Measurements from ENCODE around the gene FN1. TPM values are rescaled to one million over a fixed set of nuclear protein-coding genes. Genes with fewer than 3 reads are reported as not detected.

Gene FN1
- total RNA-seq, 1 experiment from 2014 or later, result 102 TPM

- TF ChIP-seq CREM (CRISPR knock-in tag; IDR thresholded peaks at IDR 0.05) (no peak), ZNF281 (CRISPR knock-in tag; IDR thresholded peaks at IDR 0.05) (no peak)
Measured at GRCh38 chr2:215384710-215385109, 51.2 kb downstream of the FN1 start (continued).

- Mint-ChIP-seq H3K27ac (no peak overlapping the region), H3K4me1 (peaks cover 17% of the 10 kb centered on the region), H3K9me3 (no peaks in the 10 kb centered on the region; the same call in 1 of the 2 replicates), H3K27me3 (ENCODE audit: low read depth) (no peaks in the 10 kb centered on the region), H3K36me3 (peaks cover 57% of the 10 kb centered on the region), H3K4me3 (no peak overlapping the region)
- no peak for DNase-seq (ENCODE audit: low spot score)
- POLR2A ChIA-PET, result interaction anchor here (1.0 kb wide), 1 partner anchor 445 kb away, joined by 3 read pairs; no protein-coding TSS in a partner anchor
- no peak for ATAC-seq
- no peak for TF ChIP-seq TEAD4 (CRISPR knock-in tag; IDR thresholded peaks at IDR 0.05)
- TF ChIP-seq ETV6 (CRISPR knock-in tag; IDR thresholded peaks at IDR 0.05), result no peak
- TF ChIP-seq ZNF317 (CRISPR knock-in tag; IDR thresholded peaks at IDR 0.05; ENCODE audit: borderline replicate concordance, low read depth), result no peak
- TF ChIP-seq CBFB (CRISPR knock-in tag; IDR thresholded peaks at IDR 0.05; ENCODE audit: low read depth), result no peak
- no peak for TF ChIP-seq FOXJ3 (CRISPR knock-in tag; IDR thresholded peaks at IDR 0.05; ENCODE audit: borderline replicate concordance)
- no peak for TF ChIP-seq FOXK1 (CRISPR knock-in tag; IDR thresholded peaks at IDR 0.05)
- TF ChIP-seq ZNF219 (CRISPR knock-in tag; IDR thresholded peaks at IDR 0.05; ENCODE audit: borderline replicate concordance), result no peak
- TF ChIP-seq TEAD1 (CRISPR knock-in tag; IDR thresholded peaks at IDR 0.05), result no peak
- no peak for TF ChIP-seq CREM (CRISPR knock-in tag; IDR thresholded peaks at IDR 0.05)
- TF ChIP-seq ZSCAN18 (CRISPR knock-in tag; IDR thresholded peaks at IDR 0.05), result no peak
- no peak for TF ChIP-seq IRF1 (CRISPR knock-in tag; IDR thresholded peaks at IDR 0.05)
- CTCF ChIA-PET, result no interaction called here
Measured at GRCh38 chr2:215383652-215384279, 52.1 kb downstream of the FN1 start.

- ChIA-PET POLR2A (no interaction called here), CTCF (no interaction called here)
- Mint-ChIP-seq H3K27me3 (ENCODE audit: low read depth) (no peaks in the 10 kb centered on the region), H3K9me3 (no peaks in the 10 kb centered on the region; the same call in 1 of the 2 replicates), H3K27ac (no peak overlapping the region), H3K36me3 (peaks cover 59% of the 10 kb centered on the region), H3K4me3 (no peak overlapping the region), H3K4me1 (peaks cover 6% of the 10 kb centered on the region; the same call in 1 of the 2 replicates)
- ATAC-seq (no peak), DNase-seq (ENCODE audit: low spot score) (no peak)
- TF ChIP-seq JAZF1 (CRISPR knock-in tag; IDR thresholded peaks at IDR 0.05), result no peak
- no peak for TF ChIP-seq ZNF232 (CRISPR knock-in tag; IDR thresholded peaks at IDR 0.05)
- TF ChIP-seq NR2C2 (CRISPR knock-in tag; IDR thresholded peaks at IDR 0.05), result no peak
- TF ChIP-seq SMAD3 (CRISPR knock-in tag; IDR thresholded peaks at IDR 0.05; ENCODE audit: borderline replicate concordance), result no peak
- TF ChIP-seq IRF2 (CRISPR knock-in tag; IDR thresholded peaks at IDR 0.05; ENCODE audit: borderline replicate concordance, low read depth), result no peak
- no peak for TF ChIP-seq FOXK1 (CRISPR knock-in tag; IDR thresholded peaks at IDR 0.05)
- TF ChIP-seq E2F5 (CRISPR knock-in tag; IDR thresholded peaks at IDR 0.05), result no peak
- no peak for TF ChIP-seq KAT7 (CRISPR knock-in tag; IDR thresholded peaks at IDR 0.05; ENCODE audit: borderline replicate concordance)
- no peak for TF ChIP-seq TEAD4 (CRISPR knock-in tag; IDR thresholded peaks at IDR 0.05)
- no peak for TF ChIP-seq ZSCAN18 (CRISPR knock-in tag; IDR thresholded peaks at IDR 0.05)
- TF ChIP-seq ZNF138 (CRISPR knock-in tag; conservative IDR thresholded peaks at IDR 0.05), result no peak
- no peak for TF ChIP-seq ATF1 (CRISPR knock-in tag; IDR thresholded peaks at IDR 0.05)
- TF ChIP-seq HMGXB4 (CRISPR knock-in tag; IDR thresholded peaks at IDR 0.05), result no peak
- TF ChIP-seq ZNF416 (CRISPR knock-in tag; IDR thresholded peaks at IDR 0.05), result no peak
Measured at GRCh38 chr2:215382480-215382879, 53.4 kb downstream of the FN1 start.

All from WTC11 (cell line).